Smooth muscle cell of the brain vasculature (primary cell): Measurements from ENCODE around the gene GBP2.

Experiments used
- DNase-seq: peaks from one replicate; pipeline ENCODE4 v3.0.0-alpha.2; 2012; ENCODE audit warnings: low read depth, low spot score

Gene GBP2

GRCh38 chr1:89065079-89065868, 60.6 kb downstream of the GBP2 start, which contains the start of gene GBP1:
GBP1 (minus strand) TSS chr1:89065208; CDS start chr1:89063234, 1,974 bp downstream.
- DNase-seq = peak; percentile 54

DNA sequence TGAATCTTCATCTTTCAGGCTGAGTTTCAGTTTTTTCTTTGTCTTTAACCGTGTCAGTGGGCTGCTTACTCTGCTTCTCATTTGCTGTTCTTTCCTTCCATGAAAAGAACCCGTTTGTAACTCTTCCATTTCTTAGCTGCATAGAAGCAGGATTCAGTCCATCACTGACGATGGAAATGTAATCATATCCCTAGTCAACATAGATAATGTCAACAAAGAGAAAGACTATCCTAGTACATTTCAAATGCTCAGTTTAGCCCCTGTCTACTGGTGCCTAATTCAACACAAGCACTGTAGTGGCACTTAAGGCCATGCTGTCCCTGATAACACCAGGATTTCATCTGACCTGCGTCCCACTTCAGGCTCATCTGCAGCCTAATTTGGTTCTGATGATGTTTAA, 61.3 kb downstream of the GBP2 start:
- no peak for DNase-seq

DNA sequence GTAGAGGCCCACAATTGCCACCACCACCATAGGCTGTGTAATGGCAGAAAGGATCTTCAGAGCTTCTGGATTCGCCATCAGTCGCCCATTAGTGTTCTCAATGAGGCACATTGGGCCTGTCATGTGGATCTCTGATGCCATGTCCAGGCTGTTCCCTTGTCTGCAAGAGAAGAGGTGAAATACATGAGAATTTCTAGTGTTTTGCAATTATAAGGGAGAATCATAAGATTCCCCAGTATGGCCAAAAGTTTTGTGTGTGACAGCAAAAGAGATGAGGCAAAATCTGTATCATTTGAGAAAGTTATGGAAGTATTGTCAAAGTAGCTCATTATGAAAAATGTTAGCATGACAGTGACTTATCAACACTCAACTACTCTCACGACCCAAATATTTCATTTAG, 62.8 kb downstream of the GBP2 start:
- no peak for DNase-seq

DNA sequence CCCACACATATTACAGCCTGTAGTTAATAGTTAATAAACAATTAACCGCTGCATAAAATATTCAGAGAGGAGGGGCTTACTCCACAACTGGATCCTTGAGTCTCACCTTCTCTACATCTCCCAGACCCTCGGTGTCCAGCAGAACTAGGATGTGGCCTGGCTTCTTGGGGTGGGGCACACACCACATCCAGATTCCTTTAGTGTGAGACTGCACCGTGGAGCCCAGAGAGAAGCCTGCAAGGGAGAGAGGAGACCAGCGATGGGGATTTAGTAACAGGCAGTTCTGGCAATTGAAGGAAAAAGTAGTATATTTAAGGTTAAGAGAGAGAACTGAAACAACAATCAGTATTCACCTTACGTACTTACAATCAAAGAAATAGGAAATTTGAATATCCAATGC, 65.8 kb downstream of the GBP2 start:
- DNase-seq = no peak
